NB4 (cell line): ENCODE results near the gene ASIC1.

Source experiments
- DNase-seq: peaks from one replicate; pipeline ENCODE4 v3.0.0; 2010; ENCODE audit warnings: low read depth
- H3K4me3 ChIP-seq: one replicate; pipeline ENCODE4 v1.5.1; 2011; ENCODE audit warnings: mild to moderate bottlenecking, low read depth, low read length, moderate library complexity
- MYC ChIP-seq: IDR thresholded peaks from 2 replicates; pipeline ENCODE4 v1.6.1; 2011; ENCODE audit warnings: low read depth, low read length
- POLR2A ChIP-seq: IDR thresholded peaks from 2 replicates; pipeline ENCODE4 v1.6.1; 2011; ENCODE audit warnings: mild to moderate bottlenecking; ENCODE audit not compliant: insufficient read length; ENCODE audit errors: extremely low read depth
- TF ChIP-seq, protein P1 (sequence below): IDR thresholded peaks from one replicate; pipeline ENCODE4 v1.5.1; 2012; ENCODE audit warnings: low read depth, low read length
- TF ChIP-seq, protein P2 (sequence below): IDR thresholded peaks from 2 replicates; pipeline ENCODE4 v1.6.1; 2011; ENCODE audit warnings: low read depth, low read length

Gene ASIC1

DNA sequence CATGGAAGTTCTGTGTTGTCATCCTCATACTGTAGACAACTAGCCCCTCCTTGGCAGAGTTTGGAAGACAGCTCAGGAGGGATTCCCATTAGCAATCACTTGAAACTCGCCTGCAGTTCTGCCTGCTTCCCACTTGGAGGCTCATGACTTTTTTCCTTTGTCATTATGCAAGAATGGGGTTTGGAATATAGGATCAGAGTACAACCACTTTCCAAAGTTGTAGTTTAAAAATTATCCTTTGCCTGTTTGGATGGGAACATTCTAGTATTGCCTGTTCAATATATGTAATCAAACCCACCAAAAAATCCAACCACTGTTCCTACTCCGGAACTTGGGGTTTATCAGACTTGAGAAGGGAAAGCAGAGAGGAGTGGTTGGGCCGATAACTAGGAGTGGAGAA is 44.3 kb downstream of the ASIC1 start:
- TF ChIP-seq, protein P1, sequence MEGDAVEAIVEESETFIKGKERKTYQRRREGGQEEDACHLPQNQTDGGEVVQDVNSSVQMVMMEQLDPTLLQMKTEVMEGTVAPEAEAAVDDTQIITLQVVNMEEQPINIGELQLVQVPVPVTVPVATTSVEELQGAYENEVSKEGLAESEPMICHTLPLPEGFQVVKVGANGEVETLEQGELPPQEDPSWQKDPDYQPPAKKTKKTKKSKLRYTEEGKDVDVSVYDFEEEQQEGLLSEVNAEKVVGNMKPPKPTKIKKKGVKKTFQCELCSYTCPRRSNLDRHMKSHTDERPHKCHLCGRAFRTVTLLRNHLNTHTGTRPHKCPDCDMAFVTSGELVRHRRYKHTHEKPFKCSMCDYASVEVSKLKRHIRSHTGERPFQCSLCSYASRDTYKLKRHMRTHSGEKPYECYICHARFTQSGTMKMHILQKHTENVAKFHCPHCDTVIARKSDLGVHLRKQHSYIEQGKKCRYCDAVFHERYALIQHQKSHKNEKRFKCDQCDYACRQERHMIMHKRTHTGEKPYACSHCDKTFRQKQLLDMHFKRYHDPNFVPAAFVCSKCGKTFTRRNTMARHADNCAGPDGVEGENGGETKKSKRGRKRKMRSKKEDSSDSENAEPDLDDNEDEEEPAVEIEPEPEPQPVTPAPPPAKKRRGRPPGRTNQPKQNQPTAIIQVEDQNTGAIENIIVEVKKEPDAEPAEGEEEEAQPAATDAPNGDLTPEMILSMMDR = peak; percentile 38
- TF ChIP-seq, protein P2, sequence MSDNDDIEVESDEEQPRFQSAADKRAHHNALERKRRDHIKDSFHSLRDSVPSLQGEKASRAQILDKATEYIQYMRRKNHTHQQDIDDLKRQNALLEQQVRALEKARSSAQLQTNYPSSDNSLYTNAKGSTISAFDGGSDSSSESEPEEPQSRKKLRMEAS = no peak
- TF ChIP-seq POLR2A = no peak
- peak; percentile 30 for DNase-seq
- H3K4me3 ChIP-seq = no peak overlapping the region

DNA sequence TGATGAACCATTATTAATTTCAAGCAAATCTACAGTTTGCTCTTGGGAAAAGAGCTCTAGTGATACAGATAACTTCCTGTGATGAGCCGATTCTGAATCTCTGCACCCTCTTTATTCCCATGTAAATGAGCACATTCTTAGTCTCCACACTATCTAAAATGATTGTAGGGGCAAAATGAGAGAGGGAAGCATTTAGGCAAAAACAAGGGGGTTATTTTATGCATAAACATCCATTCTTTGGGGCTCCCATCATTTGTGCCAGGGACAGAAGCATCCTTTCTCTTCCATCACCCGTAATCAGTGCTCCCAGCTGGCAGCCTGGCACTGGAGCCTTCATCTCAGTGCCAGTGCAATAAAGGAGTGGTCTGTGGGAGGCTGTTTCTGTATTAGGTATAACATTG is 44.7 kb downstream of the ASIC1 start:
- TF ChIP-seq, protein P1 = no peak
- TF ChIP-seq MYC = no peak
- TF ChIP-seq, protein P2 = no peak
- no peak for TF ChIP-seq POLR2A

DNA sequence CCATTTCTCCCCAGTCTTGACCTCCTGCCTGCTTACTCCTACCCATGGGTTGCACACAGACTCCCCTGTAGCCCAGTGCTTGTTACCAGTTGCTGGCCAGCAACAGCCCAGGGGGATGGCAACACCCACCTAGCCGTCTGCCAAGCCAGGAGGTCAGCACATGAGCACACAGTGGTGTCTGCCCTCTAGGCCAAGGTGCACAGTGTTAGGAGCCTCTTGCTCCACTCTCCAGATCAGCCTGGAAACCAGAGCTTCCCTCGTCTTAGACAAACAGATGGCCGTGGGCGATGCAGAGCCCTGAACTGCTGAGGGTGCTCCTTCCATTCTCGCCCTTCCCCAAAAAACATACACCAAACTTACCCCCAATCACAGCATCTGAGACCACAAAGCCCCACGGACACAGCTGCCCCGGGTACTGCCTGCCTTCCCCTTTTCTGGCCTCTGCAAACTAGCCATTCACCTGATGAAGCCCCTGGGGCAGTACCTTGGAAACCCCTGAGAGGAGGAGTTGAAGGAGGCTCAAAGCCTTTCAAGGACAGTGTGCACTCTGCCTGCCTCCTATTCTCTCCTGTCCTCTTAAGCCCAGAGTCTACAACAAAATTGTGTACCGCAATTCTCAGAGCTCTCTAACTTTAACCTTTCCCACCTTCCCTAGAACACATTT is 45.4 kb downstream of the ASIC1 start:
- no peak for TF ChIP-seq POLR2A
- TF ChIP-seq MYC = no peak
- TF ChIP-seq, protein P2 = no peak
- TF ChIP-seq, protein P1 = no peak
- DNase-seq = no peak
- H3K4me3 ChIP-seq = no peak overlapping the region

More for the DNA sequence above, 44.7 kb downstream of the ASIC1 start:
- no peak for DNase-seq
- H3K4me3 ChIP-seq = no peak overlapping the region

DNA sequence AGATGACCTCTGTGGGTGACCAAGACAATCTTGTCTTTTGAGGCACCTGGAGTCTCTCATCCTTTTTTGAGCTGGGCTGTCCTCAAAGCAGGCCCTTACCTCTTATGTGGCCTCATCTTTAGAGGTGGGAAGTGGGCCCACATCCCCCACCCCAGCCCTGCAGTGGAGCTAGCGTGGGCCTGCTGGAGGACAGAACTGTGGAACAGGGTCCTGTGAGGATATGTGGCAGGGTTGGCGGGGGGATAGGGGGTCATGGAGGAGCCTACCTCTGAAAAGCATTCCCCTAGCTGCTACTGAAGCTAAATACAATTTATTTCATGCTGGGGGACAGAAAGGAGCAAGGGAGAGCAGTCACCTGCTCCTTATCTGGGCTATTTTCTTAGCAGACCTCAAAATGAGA is 46.0 kb downstream of the ASIC1 start:
- TF ChIP-seq, protein P1 = no peak
- no peak for TF ChIP-seq POLR2A
- H3K4me3 ChIP-seq = no peak overlapping the region
- no peak for DNase-seq

DNA sequence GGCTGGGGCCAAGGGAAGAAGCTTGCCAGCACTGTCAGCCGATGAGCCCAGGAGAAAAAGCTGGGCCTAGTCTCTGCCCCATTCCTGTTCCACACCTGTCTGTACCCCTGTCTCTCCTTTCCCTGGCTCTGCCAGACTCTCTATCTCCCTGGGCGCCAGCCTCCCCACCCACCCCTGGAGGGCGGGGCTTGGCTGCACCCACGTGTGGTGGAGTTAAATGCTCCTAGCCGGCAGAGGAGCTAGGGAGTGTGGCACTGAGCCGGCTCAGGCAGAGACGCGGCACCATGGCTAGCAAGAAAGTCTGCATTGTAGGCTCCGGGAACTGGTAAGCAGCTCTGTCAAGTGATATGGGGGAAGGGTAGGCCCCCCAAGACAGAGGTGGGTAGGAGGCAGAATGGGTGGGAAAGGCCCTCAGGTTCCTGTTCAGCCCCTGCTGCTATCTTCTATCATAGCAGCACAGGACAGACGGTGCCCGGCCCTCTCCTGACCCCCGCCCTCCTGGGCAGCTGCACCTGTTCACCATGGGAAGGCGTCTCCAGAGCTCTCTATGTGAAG is 46.4 kb downstream of the ASIC1 start, which contains the start of gene GPD1:
Gene GPD1 (plus strand): TSS at position 242 of the 555 bp plus-strand sequence. CDS start 43 bp downstream, at position 285.
- H3K4me3 ChIP-seq = no peak within 1 kb of the TSS
- DNase-seq = no peak
- TF ChIP-seq MYC (no peak), POLR2A (no peak)
- TF ChIP-seq, protein P2 = no peak
- TF ChIP-seq, protein P1 = no peak
